CD1c-positive myeloid dendritic cell (primary cell): ENCODE data around the gene SPINT1.
A peak's percentile ranks its signal among the peaks of the same experiment; 100 is the strongest.
"Not testable (repeated sequence)": the region's sequence is repeated elsewhere in the genome, so short reads cannot be mapped to it uniquely, and the experiment has no call there.

Source experiments
- DNase-seq: peaks from one replicate; pipeline ENCODE4 v3.0.0-alpha.2; 2016; ENCODE audit errors: extremely low spot score

Gene SPINT1

DNA sequence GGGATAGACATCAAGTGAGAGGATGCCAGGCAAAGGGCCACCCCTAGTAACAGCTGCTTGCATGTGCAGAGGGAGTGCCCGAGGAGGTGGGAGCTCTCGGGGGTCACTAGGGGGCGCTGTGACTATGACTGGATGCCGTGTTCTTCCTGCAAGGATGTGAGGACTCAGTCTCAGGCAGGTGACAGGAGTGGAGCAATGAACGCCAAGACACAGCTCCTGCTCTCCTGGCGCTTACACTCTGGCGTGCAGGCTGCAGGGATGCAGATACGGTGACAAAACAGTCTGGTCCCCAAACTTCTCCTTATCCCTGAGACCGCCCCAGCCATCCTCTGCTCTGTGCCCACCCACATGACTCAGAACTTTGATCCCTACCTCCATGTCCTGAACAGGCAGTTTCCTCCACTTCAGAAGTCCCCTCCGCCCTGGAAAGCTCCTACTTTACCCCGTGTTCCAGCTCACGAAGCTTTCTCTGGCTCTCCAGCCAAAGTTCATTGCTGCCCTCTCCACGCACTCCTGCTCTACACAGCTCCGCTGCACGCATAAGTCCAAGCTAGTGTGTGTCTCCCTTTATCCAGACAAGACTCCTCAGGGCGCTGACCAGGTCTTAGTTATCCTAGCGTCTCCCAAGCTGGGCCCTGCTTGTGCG is 15.5 kb downstream of the SPINT1 start:
- DNase-seq, result peak; percentile 73

DNA sequence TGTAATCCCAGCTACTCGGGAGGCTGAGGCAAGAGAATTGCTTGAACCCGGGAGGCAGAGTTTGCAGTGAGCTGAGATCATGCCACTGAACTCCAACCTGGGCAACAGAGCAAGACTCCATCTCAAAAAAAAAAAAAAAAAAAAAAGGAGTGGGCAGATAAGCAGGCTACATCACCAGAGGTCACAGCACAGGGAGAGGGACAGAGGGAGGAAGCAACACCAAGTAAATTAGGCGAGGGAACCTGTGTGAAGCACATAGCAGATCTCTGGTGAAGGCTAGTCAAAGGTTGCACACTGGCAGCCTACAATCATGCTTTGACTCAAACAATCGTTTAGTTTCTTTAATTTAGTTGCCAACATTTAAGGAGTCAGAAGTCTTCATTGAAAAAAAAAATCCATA is 17.3 kb downstream of the SPINT1 start:
- DNase-seq, result not testable (repeated sequence)

DNA sequence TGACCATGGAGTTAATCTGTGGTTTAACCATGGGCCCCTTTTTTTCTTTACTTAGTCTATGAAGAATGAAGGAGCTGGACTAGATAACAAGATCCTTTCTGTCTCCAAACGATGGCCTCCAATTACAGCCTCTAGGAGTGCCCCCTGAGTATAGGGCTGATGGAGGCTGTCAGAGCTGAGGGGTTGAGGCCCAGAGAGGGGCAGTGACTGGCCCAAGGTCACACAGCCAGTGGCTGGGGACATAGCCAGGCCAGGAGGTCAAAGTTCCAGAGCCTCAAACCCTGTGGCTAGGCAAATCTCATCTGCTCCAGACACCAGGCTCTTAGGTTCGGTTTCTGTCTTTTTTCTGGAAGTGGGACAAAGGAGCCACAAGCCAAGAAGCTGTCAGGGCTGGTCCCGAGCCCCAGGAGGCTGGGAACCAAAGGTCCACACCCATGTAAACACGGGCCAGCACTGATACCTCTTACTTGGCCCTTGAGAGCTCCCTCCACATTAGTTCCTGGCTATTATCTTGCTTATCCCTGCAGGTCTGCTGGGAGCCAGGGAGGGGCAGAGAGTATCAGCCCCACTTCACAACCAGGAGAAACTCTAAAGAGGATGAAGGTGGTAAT is 19.9 kb downstream of the SPINT1 start:
- DNase-seq, result no peak

DNA sequence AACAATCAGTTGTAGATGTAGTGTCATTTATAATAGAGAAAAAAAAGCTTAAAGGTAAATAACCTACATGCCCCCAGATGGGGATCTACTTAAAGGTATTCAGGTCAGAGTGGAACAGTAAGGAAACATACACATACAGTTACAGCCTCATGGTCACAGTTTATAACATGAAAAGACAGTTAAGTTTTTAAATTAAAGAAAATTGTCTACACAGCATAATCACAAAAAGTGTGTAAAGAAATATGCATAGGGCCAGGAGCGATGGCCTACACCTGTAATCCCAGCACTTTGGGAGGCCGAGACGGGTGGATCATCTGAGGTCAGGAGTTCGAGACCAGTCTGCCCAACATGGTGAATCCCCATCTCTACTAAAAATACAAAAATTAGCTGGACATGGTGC is 23.4 kb downstream of the SPINT1 start:
- no peak for DNase-seq

DNA sequence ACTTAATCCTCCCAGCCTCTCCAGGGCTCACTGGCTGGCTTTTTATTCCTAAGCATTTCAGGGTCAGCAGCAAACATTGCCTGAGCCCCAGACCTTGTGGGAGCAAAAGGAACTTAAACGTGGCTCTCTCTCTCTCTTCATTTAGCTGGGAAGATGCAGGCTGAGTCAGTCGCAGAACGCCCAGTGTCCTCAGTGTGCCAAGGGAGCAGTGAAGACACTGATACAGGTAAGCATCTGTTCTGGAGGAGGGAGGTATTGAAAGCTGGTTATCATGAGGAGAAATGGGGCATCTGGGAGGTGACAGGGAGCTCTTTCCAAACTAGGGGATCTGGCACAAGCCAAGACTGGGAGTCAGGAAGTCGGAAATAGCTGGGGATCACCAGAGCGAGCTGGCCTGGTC is 25.8 kb downstream of the SPINT1 start:
- DNase-seq, result no peak

DNA sequence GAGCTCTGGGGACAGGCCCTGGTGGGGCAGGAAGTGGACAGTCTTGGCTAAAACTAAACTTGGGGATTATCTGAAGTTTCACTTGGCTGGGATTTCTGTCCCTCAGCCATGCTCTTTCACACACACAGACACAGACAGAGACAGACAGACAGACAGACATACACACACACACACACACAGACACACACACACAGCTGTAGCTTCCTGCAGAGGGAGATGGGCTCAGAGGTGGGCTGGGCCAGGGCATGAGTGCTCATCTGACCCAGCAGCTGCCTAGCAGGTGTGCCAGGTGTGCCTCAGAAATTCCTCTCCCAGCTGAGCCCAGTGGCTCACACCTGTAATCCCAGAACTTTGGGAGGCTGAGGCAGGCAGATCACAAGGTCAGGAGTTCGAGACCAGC is 26.9 kb downstream of the SPINT1 start:
- DNase-seq, result no peak

DNA sequence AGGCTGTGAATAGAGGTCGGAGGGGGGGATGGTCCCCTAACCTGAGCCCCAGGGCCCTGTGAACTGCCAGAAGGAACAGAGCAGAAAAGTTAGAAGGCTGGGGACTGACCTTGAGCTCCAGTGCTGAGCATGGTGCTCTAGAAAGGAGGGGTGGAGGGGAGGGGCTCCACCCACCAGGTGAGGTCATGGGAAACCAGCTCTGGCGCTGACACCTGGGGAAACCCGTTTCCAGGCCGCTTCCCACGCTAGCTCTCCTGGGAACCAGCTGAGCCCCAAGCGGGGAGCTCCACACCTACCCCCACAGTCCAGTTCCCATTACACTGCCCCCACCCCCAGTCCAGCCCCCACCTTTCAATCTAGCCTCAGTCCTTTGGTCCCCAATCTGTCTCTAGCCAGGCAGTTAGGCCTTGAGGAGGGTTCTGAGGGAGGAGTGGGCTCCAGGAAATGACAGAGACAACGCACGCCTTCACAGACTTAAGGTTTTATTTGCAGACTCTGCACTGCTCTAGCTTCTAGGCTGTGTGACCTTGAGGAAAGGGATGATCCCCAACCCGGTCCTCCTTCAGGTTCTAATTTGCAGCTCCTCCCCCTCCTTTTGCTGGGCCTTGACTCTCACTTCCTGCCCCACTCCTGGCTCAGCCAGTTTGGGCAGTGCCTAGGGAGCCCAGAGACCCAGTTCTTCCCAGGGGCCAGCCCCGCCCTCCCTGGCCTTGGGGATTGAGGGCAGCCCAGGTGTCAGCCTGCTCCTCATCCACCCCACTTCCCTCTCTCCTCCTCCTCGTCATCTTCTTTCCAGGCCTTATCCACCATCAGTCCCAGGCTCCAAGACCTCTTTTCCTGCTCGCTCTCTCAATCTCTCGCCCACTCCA is 28.1 kb downstream of the SPINT1 start:
- no peak for DNase-seq

DNA sequence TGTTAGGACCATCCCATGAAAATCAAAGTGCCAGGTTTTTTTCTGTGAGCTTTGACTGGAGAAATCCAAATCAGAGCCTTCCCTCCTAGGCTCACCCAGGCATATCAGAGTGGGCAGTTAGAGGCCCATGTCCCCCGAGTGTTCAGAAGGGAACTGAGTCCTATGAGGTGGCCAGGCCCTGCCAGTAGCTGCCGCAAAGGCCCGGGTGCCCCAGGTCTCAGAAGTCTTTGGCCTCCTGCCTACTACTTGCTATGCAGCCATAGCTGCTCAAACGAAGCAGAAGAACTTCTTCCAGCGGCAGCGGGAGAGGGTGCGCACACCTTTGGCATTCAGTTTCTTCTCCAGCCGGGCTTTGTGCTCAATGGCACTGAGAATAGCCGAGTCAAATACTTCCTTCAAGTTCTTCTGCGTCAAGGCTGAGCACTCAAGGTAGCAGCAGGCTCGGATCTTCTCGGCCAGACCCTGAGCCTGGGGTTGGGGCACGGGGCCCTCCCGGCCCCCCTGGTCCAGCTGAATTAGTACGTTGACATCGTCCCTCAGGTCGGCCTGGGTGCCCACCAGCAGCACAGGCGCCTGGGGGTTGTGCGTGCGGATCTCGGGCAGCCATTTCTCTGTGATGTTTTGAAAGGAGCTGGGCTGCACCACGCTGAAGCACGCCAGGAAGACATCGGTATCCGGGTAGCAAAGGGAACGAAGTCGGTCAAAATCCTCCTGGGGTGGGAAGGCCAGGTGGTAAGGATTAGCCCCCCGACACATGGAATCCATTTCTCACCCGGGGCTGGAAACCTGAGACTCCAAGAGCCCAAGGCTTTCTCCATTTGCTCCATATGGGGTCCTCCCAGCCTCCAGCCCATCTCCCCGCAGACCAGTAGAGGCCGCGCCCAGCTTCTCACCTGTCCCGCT is 29.2 kb downstream of the SPINT1 start:
- no peak for DNase-seq

DNA sequence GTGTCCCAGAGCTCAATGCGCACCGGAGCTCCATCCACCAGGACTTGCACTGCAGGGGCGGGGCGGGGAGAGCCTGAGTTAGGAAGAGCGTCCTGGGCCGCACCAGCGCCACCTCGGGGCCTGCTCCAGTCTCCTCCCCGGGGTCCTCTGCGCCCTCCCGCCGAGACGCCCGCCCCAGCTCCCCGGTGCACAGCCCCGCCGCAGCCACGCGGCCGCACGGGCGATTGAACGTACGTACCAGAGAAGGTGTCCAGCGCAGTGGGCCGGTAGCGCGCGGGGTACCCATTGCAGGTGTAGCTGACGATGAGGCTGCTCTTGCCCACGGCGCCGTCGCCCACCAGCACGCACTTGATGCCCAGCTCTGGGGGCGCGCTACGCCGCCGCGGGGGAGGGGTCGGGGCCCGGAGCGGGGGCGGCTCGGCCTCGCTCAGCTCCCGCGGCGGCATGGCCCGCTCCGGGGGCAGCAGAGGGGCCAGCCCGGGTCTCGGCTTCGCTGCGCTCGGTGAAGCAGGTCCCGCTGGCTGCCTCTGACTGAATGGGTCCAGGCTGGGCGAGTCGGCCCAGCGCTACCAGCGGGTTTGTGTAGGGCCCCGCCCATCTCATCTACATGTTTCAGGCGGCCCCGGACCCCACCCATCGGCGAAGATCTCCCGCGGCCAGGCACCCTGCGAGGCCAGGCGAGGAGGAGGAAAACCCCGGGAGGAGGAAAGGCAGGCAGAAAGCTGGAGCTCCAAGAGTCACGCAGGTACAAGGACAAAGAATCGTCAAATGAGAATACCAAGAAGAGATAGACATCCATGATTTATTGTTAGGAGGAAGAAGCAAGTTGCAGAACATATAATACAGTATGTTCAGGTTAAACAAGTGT is 30.1 kb downstream of the SPINT1 start, which contains the start of gene RHOV:
Gene RHOV, minus strand, starts transcription at position 541 of the 868 bp plus-strand sequence. Its CDS starts 95 bp downstream, at position 446.
- DNase-seq, result peak; percentile 51

DNA sequence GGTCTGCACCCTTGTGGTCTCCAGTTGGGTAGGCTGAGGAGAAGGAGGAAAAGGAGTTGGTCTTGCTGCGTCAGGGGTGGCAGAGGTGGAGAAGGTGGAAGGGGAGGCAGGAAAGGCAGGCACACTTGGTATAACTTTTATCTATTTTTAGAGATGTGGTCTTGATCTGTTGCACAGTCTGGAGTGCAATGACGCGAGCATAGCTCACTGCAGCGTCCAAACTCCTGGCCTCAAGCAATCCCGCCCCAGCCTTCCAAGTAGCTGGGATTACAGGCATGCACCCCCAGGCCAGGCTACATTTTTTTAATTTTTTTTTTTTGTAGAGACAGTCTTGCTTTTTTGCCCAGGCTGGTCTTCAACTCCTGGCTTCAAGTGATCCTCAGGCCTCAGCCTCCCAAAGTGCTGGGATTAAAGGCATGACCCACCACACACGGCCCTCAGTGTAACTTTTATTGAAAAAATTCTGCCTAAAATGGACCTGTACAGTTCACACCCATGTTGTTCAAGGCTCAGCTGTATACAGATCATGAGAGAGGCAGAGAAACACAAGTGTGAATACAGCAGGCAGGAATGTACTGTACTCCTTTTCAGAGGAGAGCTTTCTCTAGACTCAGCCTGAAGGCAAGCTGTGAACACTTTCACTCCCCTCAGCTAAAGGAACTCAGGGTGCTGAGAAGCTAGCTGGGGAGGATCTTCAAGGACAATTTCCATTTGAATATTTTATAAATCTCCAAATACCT is 32.3 kb downstream of the SPINT1 start:
- DNase-seq, result no peak

DNA sequence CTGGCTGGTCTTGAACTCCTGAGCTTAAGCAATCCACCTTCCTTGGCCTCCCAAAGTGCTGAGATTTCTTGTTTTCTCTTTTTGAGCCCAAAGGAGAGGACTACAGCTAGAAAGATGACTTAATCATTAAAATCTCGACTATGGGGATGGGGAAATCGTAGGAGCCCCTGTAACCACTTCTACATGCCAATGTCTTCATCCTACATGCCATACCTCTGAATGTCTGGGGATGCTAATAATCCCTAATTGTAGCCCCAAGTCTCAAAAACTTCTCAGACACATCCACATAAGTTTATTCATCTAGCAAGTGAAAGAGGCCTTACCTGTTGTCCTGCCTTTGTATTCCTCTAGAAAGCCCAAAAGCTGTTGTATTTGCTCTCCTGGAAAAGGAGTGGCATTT is 33.8 kb downstream of the SPINT1 start:
- DNase-seq, result no peak

DNA sequence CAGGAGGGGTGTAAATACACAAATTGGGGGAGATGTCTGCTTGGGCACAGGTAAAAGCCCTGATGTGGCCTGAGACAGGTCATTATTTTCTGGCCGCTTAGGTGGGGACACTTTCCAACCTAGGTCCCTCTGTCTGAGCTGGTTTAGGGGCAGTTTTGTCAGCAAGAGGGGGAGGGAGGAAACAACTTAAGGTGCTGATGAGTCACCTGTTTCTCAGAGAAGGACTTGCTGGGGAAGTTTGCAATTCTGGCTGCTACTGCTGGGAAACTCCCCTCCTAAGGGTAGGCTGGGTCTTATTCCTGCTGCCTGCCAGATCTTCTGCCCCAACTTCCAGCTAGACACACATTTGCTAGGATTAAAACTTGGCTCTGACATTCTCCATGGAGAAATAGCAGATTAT is 34.9 kb downstream of the SPINT1 start:
- DNase-seq, result peak; percentile 14

DNA sequence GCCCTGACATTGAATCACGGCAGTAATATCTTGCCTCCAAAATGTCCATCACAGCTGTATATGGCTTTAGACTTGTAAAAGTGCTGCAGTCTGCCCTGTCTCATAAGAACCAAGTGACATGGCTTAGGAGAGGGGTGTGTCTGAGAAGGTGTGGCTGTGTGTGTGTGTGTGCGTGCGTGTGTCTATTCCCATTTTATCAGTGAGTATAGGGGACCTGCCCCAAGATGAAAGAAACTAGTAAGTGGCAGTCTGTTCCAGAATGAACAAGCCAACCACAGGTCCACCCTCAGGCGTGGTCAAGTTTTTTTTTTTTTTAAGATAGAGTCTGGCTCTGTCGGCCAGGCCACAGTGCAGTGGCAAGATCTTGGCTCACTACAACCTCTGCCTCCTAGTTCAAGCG is 35.8 kb downstream of the SPINT1 start:
- no peak for DNase-seq

DNA sequence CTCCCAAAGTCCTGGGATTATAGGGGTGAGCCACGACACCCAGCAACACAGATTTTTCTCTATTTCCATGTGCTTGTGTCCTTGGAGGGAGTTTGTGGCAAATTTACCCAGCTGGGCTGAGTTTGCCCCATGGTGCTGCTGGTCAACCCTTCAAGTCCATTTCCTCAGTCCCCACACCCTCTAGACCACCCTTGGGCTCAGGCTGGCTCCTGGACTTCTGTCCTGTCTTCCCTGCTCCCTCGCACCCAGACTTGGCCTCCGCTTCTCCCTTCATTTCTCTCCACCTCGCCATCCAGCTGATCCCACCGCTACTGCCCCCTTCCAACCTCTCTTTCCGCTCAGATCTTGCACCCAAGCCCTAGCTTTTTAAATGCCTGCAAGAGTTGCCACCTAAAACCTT is 37.5 kb downstream of the SPINT1 start:
- DNase-seq, result no peak

DNA sequence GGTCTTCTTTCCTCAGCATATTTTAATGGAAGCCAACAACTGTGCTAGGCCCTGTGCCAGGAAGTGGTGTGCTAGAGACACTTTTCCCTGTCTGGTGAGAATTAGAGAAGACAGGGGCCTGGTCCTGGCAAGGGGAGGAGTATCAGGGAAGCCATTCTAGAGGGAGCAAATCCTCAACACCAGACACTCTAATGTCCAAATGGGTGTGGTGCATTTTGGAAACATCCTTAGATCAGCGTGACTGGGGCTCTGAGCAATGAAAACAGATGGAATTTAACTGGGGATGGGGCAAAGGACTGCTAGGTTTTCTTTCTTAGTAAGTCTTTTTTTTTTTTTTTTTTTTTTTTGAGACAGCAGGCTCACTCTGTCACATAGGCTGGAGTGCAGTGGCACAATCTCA is 42.7 kb downstream of the SPINT1 start:
- DNase-seq, result no peak

DNA sequence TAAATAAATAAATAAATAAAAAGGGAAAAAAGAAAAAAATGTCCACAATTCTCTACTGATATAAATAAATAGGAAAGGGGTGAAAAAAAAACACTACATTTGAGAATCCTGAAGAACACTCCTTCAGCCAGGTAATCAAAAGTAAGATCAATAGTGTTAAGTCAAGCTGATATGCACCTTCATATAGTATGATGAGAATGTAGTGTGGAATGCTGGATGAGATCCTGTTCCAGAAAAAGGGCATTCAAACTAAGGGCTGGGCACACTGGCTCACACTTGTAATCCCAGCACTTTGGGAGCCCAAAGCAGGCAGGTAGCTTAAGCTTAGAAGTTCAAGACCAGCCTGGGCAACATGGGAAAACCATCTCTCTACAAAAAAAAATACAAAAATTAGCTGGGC is 45.3 kb downstream of the SPINT1 start:
- DNase-seq, result no peak

DNA sequence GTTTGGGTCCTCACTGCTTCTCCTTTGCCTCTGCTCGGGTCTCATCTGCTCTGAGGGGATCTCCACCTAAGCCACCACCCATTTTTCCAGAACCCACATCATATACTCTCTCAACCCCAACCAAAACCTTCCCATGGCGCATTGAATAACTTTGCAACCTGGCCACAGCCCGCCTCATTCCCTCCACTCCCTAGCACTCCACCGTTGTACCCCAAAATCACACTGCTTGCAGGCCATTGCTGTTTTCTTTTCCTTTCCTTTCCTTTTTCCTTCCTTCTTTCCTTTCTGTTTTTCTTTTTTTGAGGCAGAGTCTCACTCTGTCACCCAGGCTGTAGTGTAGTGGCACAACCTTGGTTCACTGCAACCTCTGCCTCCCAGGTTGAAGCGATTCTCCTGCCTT is 47.3 kb downstream of the SPINT1 start:
- DNase-seq, result no peak

DNA sequence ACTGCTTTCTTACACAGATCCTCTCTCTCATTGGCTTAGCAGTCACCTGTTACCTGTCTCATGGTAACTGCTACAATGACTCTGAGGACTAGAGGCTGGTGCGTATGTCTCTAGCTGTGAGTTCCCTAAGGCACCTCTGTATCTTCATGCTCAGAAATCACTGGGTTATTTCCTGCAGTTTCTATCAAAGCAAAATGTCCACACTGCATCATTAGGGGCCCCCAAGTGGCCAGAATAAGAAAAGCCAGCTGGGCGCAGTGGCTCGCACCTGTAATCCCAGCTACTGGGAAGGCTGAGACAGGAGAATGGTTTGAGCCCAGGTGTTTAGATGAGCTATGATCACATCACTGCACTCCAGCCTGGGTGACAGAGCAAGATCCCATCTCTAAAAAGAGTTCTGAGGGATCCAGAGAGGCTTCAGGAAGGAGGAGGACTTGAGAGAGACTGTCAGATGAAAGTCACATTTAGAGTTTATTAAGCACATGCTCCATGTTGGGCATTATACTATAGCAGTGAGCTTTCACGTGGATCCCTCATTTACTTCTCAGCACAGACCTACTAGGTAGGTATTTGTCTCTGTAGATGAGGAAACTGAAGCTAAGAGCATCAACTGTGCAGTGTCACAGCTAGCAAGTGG is 48.1 kb downstream of the SPINT1 start:
- peak; percentile 42 for DNase-seq

DNA sequence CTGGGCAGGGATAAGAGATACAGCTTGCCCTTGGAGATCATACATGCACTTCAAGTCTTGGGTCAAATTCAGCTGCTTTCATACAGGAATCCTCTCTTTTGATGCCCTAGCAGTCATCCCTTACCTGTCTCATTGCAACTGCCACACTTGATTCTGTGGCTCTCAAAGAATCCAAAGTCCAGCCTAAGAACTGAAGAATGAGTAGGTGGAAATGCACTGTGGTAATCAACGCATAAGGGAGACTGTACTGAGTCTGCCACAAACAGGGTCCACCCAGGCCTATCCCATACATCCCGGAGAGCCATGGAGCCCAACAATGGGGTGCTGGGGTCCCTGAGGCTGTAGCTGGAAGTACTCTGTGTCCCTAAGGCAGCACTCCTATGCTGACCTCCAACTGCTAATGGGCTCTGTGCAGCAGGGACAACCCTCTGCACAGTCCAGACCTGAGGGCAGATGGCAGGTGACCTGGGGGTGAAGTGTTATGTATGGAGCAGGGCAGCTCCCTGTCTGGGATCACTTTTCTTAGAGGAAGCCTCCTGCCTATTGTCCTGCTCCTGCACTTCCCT is 48.7 kb downstream of the SPINT1 start:
- DNase-seq, result no peak
